ENCODE results near the gene NUCB1.

DNA sequence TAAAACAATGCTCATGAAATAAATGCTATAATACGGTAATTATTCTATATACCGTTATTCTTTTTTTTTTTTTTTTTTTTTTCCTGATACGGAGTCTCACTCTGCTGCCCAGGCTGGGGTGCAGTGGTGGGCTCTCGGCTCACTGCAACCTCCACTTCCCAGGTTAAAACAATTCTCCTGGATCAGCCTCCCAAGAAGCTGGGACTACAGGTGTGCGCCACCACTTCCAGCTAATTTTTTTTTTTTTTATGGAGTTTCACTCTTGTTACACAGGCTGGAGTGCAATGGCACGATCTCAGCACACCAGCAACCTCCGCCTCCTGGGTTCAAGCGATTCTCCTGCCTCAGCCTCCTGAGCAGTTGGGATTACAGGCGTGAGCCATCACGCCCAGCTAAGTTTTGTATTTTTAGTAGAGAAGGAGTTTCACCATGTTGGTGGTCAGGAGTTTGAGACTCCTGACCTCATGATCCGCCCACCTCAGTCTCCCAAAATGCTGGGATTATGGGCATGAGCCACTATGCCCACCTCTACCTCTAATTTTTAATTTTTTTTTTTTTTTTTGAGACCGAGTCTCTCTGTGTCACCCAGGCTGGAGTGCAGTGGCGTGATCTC is 21.0 kb upstream of the NUCB1 start:
- no peak for TF ChIP-seq POLR2A (IDR thresholded peaks at IDR 0.05)
- TF ChIP-seq, protein P1, sequence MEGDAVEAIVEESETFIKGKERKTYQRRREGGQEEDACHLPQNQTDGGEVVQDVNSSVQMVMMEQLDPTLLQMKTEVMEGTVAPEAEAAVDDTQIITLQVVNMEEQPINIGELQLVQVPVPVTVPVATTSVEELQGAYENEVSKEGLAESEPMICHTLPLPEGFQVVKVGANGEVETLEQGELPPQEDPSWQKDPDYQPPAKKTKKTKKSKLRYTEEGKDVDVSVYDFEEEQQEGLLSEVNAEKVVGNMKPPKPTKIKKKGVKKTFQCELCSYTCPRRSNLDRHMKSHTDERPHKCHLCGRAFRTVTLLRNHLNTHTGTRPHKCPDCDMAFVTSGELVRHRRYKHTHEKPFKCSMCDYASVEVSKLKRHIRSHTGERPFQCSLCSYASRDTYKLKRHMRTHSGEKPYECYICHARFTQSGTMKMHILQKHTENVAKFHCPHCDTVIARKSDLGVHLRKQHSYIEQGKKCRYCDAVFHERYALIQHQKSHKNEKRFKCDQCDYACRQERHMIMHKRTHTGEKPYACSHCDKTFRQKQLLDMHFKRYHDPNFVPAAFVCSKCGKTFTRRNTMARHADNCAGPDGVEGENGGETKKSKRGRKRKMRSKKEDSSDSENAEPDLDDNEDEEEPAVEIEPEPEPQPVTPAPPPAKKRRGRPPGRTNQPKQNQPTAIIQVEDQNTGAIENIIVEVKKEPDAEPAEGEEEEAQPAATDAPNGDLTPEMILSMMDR (IDR thresholded peaks at IDR 0.05 in 4 of 5, conservative IDR thresholded peaks at IDR 0.05 in 1 of 5), result no peak
